HT1080 (cell line): ENCODE data around the gene SUOX. TPM values are rescaled to one million over a fixed set of nuclear protein-coding genes. Genes with fewer than 3 reads are reported as not detected.
A peak's percentile ranks its signal among the peaks of the same experiment; 100 is the strongest.
"Not testable (repeated sequence)": the region's sequence is repeated elsewhere in the genome, so short reads cannot be mapped to it uniquely, and the experiment has no call there.

Source experiments
- DNase-seq: peaks from one replicate; pipeline ENCODE4 v3.0.0-alpha.2; 2015; ENCODE audit warnings: low read depth
- total RNA-seq: library from RNA; depleted of rRNA; stranded (reverse); fragments of >200 nt; shearing (Covaris generic); gene quantifications from 2 replicates; pipeline ENCODE4 v1.2.3, GENCODE V29; 2014

Gene SUOX
- total RNA-seq, 1 experiment from 2014 or later: 15.9 TPM

GRCh38 chr12:56018356-56018755 is 21.3 kb downstream of the SUOX start:
- DNase-seq: no peak

- no peak for DNase-seq
Observed at GRCh38 chr12:56020423-56021184, 23.5 kb downstream of the SUOX start, which contains the start of gene IKZF4. IKZF4 (plus strand) TSS chr12:56021043; CDS start chr12:56021494, 451 bp downstream.

- no peak for DNase-seq
Observed at GRCh38 chr12:56021889-56022497, 24.9 kb downstream of the SUOX start.

GRCh38 chr12:56028511-56029165 is 31.6 kb downstream of the SUOX start:
- DNase-seq: peak; percentile 9

GRCh38 chr12:56029166-56029519 is 32.1 kb downstream of the SUOX start:
- DNase-seq: peak; percentile 48

GRCh38 chr12:56029666-56030293 is 32.7 kb downstream of the SUOX start:
- DNase-seq: peak; percentile 48

- no peak for DNase-seq
Observed at GRCh38 chr12:56031987-56032386, 34.9 kb downstream of the SUOX start.

- no peak for DNase-seq
Observed at GRCh38 chr12:56034586-56035332, 37.7 kb downstream of the SUOX start.

GRCh38 chr12:56037161-56037560 is 40.1 kb downstream of the SUOX start:
- no peak for DNase-seq

GRCh38 chr12:56038022-56038655 is 41.1 kb downstream of the SUOX start:
- DNase-seq: no peak

GRCh38 chr12:56040151-56040550 is 43.1 kb downstream of the SUOX start:
- peak; percentile 11 for DNase-seq

- DNase-seq: no peak
Observed at GRCh38 chr12:56040963-56041551, 44.0 kb downstream of the SUOX start.

- DNase-seq: peak; percentile 98
Observed at GRCh38 chr12:56041552-56042429, 44.7 kb downstream of the SUOX start, which contains the start of gene RPS26. RPS26 (plus strand) TSS chr12:56041918; CDS start chr12:56042167, 249 bp downstream.

- DNase-seq: not testable (repeated sequence)
Observed at GRCh38 chr12:56042430-56042813, 45.3 kb downstream of the SUOX start.

- DNase-seq: no peak
Observed at GRCh38 chr12:56042843-56043242, 45.8 kb downstream of the SUOX start.

GRCh38 chr12:56046027-56046780 is 49.1 kb downstream of the SUOX start:
- DNase-seq: peak; percentile 10

GRCh38 chr12:56053407-56053893 is 56.4 kb downstream of the SUOX start:
- DNase-seq: no peak
